WI38 (cell line): ENCODE results near the gene SMCO2.

Experiments used
- H3K4me3 ChIP-seq: 2 replicates; pipeline ENCODE4 v1.5.1; 2011; ENCODE audit warnings: low read depth, mild to moderate bottlenecking, control low read depth, low read length
- TF ChIP-seq, protein P1 (sequence below): IDR thresholded peaks from 2 replicates; pipeline ENCODE4 v1.5.1; 2012; ENCODE audit warnings: low read depth, mild to moderate bottlenecking, control low read depth, low read length

Gene SMCO2

DNA sequence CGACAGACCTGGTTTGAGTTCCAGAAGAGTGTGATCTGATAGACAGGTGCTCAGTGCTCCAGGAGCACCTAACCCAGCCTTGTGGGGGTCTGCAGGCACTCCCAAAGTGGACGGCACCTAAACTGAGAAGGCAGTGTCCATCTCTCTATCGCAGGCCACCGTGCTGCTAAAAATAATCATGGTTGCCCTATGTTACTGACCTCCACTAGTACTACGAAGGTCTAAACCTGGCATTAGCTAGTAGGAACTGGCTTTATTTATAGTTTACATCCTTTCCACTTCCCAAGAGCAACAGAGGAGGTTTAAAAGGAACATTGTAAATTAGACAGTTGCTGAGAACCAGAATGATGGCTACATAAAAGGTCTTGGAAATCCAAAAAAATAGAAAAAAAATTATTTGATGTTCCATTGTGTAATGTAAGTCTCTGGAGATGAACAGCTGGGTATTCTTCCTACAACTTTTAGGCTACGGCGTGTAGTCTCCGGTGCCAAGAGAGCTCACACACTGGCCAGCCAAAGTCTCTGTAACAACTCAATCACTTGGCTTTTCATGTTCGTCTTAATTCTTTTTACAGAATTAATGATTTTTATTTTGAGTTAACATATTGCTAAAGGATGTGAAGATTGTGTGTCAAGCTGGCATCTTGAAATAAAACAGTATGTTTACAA lies 104.8 kb downstream of the SMCO2 start:
- TF ChIP-seq, protein P1, sequence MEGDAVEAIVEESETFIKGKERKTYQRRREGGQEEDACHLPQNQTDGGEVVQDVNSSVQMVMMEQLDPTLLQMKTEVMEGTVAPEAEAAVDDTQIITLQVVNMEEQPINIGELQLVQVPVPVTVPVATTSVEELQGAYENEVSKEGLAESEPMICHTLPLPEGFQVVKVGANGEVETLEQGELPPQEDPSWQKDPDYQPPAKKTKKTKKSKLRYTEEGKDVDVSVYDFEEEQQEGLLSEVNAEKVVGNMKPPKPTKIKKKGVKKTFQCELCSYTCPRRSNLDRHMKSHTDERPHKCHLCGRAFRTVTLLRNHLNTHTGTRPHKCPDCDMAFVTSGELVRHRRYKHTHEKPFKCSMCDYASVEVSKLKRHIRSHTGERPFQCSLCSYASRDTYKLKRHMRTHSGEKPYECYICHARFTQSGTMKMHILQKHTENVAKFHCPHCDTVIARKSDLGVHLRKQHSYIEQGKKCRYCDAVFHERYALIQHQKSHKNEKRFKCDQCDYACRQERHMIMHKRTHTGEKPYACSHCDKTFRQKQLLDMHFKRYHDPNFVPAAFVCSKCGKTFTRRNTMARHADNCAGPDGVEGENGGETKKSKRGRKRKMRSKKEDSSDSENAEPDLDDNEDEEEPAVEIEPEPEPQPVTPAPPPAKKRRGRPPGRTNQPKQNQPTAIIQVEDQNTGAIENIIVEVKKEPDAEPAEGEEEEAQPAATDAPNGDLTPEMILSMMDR, result no peak
- no peak overlapping the region for H3K4me3 ChIP-seq
